Peyer's patch (tissue), 4 donors: ENCODE results near the gene FAM83G.

Experiments
- CTCF ChIP-seq, 6 experiments: fragments of 450-650 bp in 4 of 6; fragments of 200-600 bp in 2 of 6; sonication (generic) in 1 of 6; IDR thresholded peaks; one replicate each; pipeline ENCODE4 v1.5.1; 2017 to 2019; ENCODE audit warnings: antibody characterized with exemption in 6 of 6, mild to moderate bottlenecking in 3 of 6, moderate library complexity in 1 of 6
- POLR2A ChIP-seq, 2 donors: fragments of 450-650 bp; IDR thresholded peaks; one replicate each; pipeline ENCODE4 v1.5.1; 2017; ENCODE audit warnings: antibody characterized with exemption in 2 of 2, mild to moderate bottlenecking in 2 of 2, moderate library complexity in 2 of 2

GRCh38 chr17:18986541-18987229, 17.9 kb downstream of the FAM83G start:
- TF ChIP-seq CTCF (IDR thresholded peaks at IDR 0.05): no peak
- TF ChIP-seq POLR2A (IDR thresholded peaks at IDR 0.05): no peak
